HG03135 (cell line): ENCODE results near the gene ATRIP.

ENCODE experiments used
- ATAC-seq: cut with Tn5 transposase; IDR thresholded peaks from one replicate; pipeline ENCODE4 v1.9.1; 2021; ENCODE audit warnings: mild to moderate bottlenecking, moderate library complexity; ENCODE audit not compliant: unreplicated experiment

Gene ATRIP

DNA sequence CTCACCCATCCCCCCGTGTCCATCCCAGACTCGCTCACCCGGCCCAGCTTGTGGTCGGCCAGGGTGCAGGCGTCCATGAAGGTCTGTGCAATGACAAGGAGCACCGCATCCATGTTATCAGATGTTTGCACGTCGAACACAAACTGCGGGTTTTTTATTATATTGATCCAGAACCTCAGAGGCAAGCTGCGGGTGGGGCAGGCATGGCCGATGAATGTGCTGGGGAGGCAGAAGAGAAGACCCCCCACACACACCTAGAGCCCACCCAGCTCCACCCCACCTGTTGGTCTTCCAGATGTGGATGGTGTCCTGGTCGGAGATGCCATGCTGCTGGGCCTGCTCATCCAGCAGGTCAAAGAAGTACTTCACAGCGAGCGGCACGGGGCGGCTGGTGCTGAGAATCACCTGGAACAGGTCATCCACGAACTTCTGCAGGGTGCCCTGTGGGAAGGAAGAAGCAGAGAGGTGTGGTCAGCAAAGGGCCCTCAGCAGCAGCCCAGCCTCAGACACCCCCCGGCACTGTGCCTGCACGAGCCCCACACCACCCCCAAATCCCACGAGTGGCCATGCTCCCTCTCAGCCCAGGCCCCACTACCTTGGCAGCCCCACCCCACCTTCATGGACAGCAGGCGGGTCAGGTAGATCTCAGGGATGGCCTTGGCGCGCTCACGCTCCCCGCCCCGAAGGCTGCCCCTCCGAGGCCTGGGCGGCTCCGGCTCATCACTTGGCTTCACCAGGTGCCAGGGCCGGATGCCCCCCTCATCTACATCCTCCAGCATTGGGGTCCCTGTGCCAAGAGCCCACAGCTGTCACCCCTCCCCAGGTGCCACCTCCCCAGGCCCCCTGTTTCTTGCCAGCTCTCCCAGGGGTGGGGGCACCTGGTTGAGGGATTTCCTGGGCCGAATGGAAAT lies 37.0 kb upstream of the ATRIP start:
- ATAC-seq = no peak

DNA sequence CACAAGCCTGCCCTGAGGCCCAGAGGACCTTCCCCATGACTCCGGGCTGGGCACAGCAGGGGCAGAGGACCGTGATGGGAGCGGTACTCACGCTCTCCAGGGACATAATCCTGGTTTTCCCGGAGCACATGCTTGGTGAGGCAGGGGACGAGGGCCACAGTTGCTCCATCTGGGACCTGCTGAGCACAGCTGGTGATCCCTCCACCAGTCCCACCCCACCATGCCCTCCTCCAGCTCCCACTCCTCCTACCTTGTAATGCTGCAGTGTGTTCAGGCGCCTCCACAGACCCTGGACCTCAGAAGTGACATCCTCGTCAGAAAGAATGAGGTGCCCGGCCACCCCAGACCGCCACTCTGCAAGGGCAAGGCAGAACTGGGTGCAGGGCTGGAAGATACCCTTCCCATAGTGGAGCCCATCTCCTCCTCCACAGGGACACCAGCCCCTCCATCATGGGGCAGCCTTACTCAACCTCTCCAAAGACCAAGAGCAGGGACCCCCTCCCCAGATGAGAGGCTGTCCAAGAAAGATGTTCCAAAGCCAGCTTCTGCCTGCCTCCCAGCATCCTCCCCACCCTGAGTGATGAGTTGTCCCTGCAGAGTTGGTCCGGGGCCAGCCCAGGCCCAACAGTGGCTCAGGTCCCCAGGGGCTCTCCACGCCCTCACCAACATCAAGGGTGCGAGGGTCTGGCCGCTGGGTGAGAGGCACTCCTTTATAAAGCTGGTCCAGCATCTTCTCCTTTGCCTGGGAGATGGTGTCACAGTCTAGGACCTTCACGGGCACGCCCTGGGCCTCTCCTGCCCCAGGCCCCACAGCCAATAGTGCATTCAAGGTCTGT lies 36.1 kb upstream of the ATRIP start:
- no peak for ATAC-seq

DNA sequence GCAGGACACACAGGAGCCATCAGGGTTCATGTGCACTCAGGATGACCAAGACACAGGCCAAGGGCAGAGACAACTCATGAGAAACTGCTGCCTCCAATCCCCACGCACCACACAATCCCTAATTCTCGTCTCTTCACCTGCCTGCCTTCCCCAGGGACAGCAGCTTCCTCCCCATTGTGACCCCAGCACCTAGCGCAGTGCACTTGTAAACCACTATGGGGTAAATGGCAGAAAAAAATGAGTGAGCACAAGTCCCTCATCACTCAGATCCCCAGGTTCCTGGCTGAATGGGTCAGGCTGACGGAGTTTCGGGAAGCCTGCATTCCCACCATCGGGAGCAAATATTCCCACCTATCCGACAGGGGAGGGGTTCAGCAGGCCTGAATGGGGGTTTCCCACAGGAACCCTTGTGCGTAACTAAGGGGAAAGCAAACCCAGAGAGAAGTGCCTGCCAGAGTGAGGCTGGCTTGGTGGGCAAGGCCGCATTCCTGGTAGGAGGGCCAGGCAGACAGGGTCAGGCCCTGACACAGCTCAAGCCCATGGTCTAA lies 35.4 kb upstream of the ATRIP start:
- no peak for ATAC-seq

DNA sequence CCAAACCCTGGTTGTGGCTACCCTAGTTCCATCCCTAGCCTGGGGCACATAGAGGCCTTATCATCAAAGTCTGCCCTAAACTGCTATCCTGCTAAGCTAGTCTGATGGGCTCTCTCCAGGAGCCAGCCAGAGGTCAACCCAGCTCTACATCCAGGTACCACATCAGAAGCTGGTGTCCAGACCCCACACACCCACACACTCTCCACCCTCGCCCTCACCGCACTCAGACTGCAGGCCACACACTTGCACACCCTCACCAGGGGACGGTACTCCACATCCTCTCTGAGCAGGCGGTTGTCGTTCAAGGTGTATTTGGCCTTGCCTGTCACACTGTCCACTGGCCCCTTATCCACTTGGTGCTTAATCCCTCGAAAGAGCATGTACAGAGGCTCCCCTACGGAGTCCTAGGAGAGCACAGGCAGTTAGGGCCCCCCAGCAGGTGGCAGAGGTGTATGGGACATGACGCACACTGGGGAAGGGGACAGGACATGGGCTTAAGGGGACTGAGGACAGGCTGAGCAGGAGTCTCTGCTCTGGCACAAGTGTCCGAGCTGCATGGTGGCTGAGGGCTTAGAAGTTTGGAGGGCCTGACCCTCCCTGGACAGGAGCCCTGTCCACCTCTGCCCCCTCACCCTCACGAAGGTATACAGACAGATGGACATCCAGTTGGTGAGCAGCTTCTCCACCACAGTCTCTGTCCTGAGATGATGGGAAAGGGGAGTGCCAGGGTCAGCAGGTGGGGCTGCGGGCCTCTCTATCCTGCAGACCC lies 34.7 kb upstream of the ATRIP start:
- no peak for ATAC-seq

- no peak for ATAC-seq
Measured at GRCh38 chr3:48412375-48413001, 34.0 kb upstream of the ATRIP start.

DNA sequence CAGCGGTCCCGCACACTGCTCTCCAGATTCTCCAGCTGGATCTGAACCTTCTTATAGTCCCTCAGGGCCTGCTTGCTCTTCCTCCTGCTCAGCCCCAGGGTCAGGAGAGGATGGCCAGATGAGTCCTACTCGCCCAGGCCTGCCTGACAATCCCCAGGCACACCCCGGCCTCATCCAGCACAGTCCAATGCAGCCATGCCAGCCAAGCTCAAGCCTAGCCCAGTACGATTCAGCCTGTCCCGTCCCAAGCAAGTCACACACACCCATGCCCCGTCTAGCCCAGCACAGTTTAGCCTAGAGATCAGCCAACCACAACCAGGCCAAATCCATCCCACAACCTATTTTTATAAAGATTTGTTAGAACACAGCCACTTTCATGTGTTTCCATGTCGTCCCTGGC lies 33.5 kb upstream of the ATRIP start:
- ATAC-seq = no peak

GRCh38 chr3:48413611-48414010 lies 32.9 kb upstream of the ATRIP start:
- ATAC-seq = no peak

GRCh38 chr3:48414376-48415250 lies 31.9 kb upstream of the ATRIP start:
- no peak for ATAC-seq

- no peak for ATAC-seq
Measured at GRCh38 chr3:48415251-48415953, 31.1 kb upstream of the ATRIP start.

DNA sequence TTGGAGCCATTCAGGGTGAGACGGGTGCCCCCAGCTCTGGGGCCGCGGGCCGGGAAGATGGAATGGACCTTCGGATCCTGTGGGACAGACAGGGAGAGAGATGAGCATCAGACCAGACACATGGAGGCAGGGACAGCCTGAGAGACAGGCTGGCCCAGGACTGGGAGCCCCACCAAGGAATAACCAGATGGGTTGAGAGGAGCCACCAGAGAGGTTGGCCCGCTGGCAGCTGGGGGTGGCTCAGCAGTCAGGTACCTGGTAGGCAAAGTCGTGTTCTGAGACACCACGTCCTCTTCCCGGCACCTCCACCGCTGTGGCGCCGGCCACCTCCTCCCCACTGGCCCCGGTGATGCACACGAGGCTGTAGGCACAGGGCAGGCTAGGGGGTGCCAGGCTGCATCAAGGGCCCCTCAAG lies 30.4 kb upstream of the ATRIP start:
- ATAC-seq = no peak

DNA sequence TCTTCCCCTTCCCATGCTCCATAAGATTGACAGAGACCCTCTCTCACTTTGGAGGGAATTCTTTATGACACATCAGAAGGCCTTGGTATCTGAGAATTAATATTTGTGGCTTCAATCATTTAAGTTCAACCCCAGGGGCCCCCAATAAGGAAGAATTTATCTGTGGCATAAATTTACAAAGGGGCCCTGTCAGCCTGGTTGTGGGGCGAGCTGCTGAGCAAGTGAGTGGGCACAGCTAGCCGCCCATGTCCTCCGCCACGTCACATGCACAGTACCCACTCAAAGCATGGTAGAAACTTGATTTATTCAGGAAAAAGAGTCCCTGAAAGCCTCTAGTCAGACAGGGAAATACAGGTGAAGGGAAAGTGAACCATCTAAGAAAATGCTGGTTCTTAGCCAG lies 30.0 kb upstream of the ATRIP start:
- ATAC-seq = no peak

DNA sequence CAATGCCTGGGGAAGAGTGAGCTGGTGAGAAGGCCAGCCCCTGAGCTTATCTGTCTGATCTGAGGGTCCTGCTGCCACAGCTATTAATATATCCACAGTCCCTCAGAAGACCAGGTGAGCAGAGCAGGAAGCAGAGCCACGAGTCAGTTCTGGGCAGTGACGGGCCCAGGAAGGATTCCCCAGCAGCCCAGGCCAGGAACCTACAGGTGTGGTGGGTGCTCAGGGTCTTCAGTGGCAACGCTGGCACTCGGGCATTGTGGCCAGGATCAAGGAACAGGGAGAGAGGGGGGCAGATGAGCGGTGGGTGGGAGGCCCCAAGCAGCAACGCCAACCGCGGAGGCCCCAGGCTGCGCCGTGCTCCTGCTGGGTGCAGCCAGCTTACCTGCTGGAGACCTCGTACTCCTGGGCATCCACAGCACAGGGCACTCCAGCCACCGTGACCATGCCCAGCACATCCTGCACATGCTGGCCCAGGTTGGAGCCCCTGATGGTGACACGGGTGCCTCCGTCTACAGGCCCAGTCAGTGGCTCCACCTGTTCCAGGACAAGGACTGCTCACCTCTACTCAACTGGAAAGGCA lies 28.9 kb upstream of the ATRIP start:
- ATAC-seq = no peak

- no peak for ATAC-seq
Measured at GRCh38 chr3:48418140-48418539, 28.4 kb upstream of the ATRIP start.

- no peak for ATAC-seq
Measured at GRCh38 chr3:48418651-48419050, 27.9 kb upstream of the ATRIP start.

DNA sequence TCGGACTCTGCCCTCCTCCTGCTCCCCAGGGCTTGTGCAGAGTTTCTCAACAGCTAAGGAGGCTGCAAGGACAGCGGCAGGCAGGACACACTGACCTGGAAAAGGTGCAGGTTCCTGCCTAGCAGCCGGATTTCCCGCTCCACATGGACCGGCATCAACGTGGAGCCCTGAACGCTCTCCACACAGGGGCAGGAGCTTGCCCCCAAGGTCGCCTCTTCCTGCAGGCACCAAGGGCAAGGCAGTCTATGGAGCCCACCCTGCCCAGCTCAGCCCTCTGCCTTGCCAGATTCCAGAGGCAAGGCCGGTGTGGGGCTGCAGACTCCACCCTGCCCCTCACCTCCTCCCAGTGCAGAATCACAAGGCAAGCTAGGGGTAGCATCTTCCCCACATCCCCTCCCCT lies 27.4 kb upstream of the ATRIP start:
- no peak for ATAC-seq

DNA sequence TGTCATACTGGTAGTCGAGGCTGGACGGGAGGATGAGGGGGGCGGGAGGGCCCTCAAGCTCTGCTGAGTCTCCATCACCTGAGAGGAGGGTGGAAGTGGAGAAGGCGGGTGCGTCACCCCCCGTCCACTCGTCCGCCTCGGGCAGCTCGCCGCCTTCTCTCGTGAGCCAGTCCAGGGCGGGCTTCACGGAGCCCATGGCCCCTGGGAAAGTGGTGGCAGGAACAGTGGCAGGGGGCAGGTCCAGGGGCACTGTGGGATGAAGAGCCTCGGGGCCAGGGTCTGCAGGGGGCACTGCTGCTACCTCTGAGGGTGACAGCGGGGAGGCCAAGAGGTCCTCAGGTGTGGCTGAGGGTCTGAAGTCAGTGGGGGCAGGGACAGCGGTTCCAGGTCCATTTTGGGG lies 26.9 kb upstream of the ATRIP start:
- no peak for ATAC-seq

- no peak for ATAC-seq
Measured at GRCh38 chr3:48420561-48420960, 26.0 kb upstream of the ATRIP start.

DNA sequence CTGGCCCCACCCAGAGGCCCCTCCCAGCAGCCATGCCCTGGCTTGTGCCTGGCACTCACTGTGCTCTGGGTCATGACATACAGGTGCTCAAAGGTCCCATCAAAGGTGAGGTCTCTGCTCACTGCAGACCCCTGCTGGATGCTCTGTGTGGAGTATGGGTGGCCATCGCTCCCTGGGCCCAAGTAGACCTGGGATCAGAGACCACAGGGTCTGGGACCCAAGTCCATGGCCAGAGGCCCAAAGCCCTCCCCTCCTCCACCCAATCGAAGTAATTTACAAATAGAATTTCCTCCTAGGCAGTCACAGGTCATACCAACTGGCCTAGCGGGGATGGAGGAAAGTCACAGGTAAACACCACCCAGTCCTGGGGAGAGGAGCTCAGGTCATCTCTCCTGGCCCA lies 24.3 kb upstream of the ATRIP start:
- no peak for ATAC-seq

DNA sequence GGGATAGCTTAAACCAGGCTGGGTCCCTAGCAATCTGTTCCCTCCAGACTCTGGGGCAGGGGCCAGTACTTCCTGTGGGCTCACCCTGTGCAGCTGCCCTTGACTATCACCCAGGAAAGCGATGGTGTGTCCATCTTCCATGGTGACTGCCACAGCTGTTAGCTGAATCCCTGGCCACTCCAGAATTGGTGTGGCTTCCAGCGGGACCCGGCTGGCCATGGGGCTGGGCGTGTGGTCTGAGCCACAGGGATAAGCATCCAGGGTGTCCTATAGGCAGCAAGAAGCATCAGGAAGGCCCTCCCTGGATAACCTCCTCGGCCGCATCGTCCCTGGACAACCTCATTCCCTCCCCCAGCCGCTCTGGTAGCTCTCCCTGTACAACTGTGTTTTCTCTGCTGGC lies 23.9 kb upstream of the ATRIP start:
- ATAC-seq = no peak
